T-cell (primary cell): ENCODE data around the gene RAB26. TPM values are rescaled to one million over a fixed set of nuclear protein-coding genes. Genes with fewer than 3 reads are reported as not detected.

Experiments used
- ATAC-seq, 4 experiments: fragments of 200-7000 bp in 3 of 4; fragments of 150-1000 bp in 1 of 4; cut with Tn5 transposase; replicated peaks in 1 of 4; 1 replicate in 3 of 4; 2 replicates in 1 of 4; pipeline ENCODE4 v1.10.0; 2021; ENCODE audit warnings: moderate library complexity in 3 of 4, mild to moderate bottlenecking in 2 of 4, moderate number of reproducible peaks in 1 of 4
- CTCF ChIA-PET, 2 donors: fragments of 300-600 bp; sonication (Branson Sonifier 250); formaldehyde crosslinking; loops; one replicate each; lab custom pipeline; 2022; ENCODE audit warnings: antibody characterized with exemption in 2 of 2; lab: Charles Lee
- POLR2A ChIA-PET, 2 donors: fragments of 300-600 bp; sonication (Branson Sonifier 250); formaldehyde crosslinking; loops; one replicate each; lab custom pipeline; 2022; ENCODE audit warnings: antibody characterized with exemption in 2 of 2; lab: Charles Lee
- DNase-seq, 35 experiments: peaks; one replicate each; pipeline versions ENCODE4 v3.0.0 to v3.0.0-alpha.2; 2013 to 2023
- H3K27ac ChIP-seq: one replicate; pipeline ENCODE4 v1.5.1; 2013; ENCODE audit warnings: low read length
- H3K27me3 ChIP-seq, 2 experiments: replicated peaks in 1 of 2; 1 replicate in 1 of 2; 2 replicates in 1 of 2; pipeline versions ENCODE4 v1.6.1 to v1.7.0; 2013; ENCODE audit warnings: low read length in 1 of 2, mixed read lengths in 1 of 2; ENCODE audit not compliant: control insufficient read depth in 2 of 2, insufficient read depth in 2 of 2; ENCODE audit errors: extremely low read depth in 1 of 2
- H3K36me3 ChIP-seq, 2 donors: 1 replicate in 1 of 2; 2 replicates in 1 of 2; pipeline versions ENCODE4 v1.6.1 to v1.7.0; 2013; ENCODE audit warnings: low read length in 1 of 2; ENCODE audit not compliant: control insufficient read depth in 2 of 2, insufficient read depth in 1 of 2; ENCODE audit errors: extremely low read depth in 1 of 2
- H3K4me1 ChIP-seq, 2 experiments: 1 replicate in 1 of 2; 2 replicates in 1 of 2; pipeline versions ENCODE4 v1.6.1 to v1.7.0; 2013; ENCODE audit warnings: low read length in 2 of 2, mixed read lengths in 1 of 2; ENCODE audit not compliant: insufficient read depth in 2 of 2, control insufficient read depth in 1 of 2; ENCODE audit errors: extremely low read depth in 1 of 2
- H3K4me3 ChIP-seq, 2 donors: 1 replicate in 1 of 2; 2 replicates in 1 of 2; pipeline versions ENCODE4 v1.5.1 to v1.7.0; 2013; ENCODE audit warnings: mild to moderate bottlenecking in 2 of 2, low read length in 1 of 2, moderate library complexity in 1 of 2; ENCODE audit not compliant: control insufficient read depth in 1 of 2; ENCODE audit errors: extremely low read depth in 1 of 2
- H3K9me3 ChIP-seq: 2 replicates; pipeline ENCODE4 v1.7.0; 2013
- H3K27ac Mint-ChIP-seq, 2 donors: one replicate each; pipeline ENCODE4 v1.8.0; 2020 to 2021; ENCODE audit warnings: mild to moderate bottlenecking in 2 of 2, mixed read lengths in 2 of 2
- H3K27me3 Mint-ChIP-seq, 2 donors: one replicate each; pipeline ENCODE4 v1.8.0; 2021 to 2022; ENCODE audit warnings: mixed read lengths in 2 of 2
- H3K36me3 Mint-ChIP-seq: one replicate; pipeline ENCODE4 v1.8.0; 2021; ENCODE audit warnings: mixed read lengths
- H3K4me1 Mint-ChIP-seq, 3 donors: one replicate each; pipeline ENCODE4 v1.8.0; 2020 to 2022; ENCODE audit warnings: mixed read lengths in 3 of 3, mild to moderate bottlenecking in 1 of 3
- H3K4me3 Mint-ChIP-seq, 3 donors: one replicate each; pipeline ENCODE4 v1.8.0; 2020 to 2022; ENCODE audit warnings: mild to moderate bottlenecking in 3 of 3, mixed read lengths in 3 of 3, moderate library complexity in 3 of 3
- H3K9me3 Mint-ChIP-seq, 3 donors: one replicate each; pipeline ENCODE4 v1.8.0; 2020 to 2022; ENCODE audit warnings: mixed read lengths in 3 of 3
- WGBS: methylation state at CpG from one replicate; pipeline ENCODE4 v1.1.5; 2013; ENCODE audit warnings: missing lambda C conversion rate; ENCODE audit not compliant: insufficient coverage; 5-methylcytosine and 5-hydroxymethylcytosine counted together
- total RNA-seq, 35 experiments: library from RNA in 6 of 35; stranded (reverse) in 6 of 35; fragments of 120-200 nt in 1 of 35; gene quantifications; one replicate each; pipeline versions ENCODE4 v1.2.1 to v1.2.4 and lab custom pipeline; 2013 to 2026

RAB26 gene
- total RNA-seq, 5 donors from 2014 or later (not counting 1 experiment from before 2014, with no cell fraction given) = 0.19 to 0.66 TPM; not detected in 3

GRCh38 chr16:2157480-2158261 is 9.2 kb downstream of the RAB26 start:
- ChIA-PET POLR2A (no interaction called here), CTCF (no interaction called here)
- Mint-ChIP-seq H3K27ac (peak overlapping the region in 1 of 2 donors; percentile 6), H3K36me3 (peaks cover 2% of the 10 kb centered on the region), H3K27me3 (no peaks in the 10 kb centered on the region), H3K4me3 (peak overlapping the region; percentile 79 to 96 (median 94)), H3K4me1 (peaks cover 42 to 53% (median 43%) of the 10 kb centered on the region in 3 donors), H3K9me3 (no peaks in the 10 kb centered on the region)
- DNase-seq (no peak), ATAC-seq (no peak)
- 97% methylated on average over 19 of the region's 27 CpGs for WGBS
- Histone ChIP-seq H3K4me1 (peaks cover 14 to 73% of the 10 kb centered on the region in 2 experiments), H3K27me3 (peaks cover 0 to 6% of the 10 kb centered on the region in 2 experiments), H3K36me3 (peaks cover 2 to 4% of the 10 kb centered on the region in 2 donors), H3K27ac (no peak overlapping the region), H3K9me3 (no peaks in the 10 kb centered on the region), H3K4me3 (no peak overlapping the region)

- peaks cover 9 to 70% of the 10 kb centered on the region in 2 experiments for H3K4me1 ChIP-seq
- 93% methylated on average over 14 of the region's 15 CpGs for WGBS
- CTCF ChIA-PET = no interaction called here
- Mint-ChIP-seq H3K9me3 (no peaks in the 10 kb centered on the region), H3K27me3 (no peaks in the 10 kb centered on the region), H3K4me3 (peak overlapping the region in 1 of 3 donors; percentile 79), H3K36me3 (peaks cover 2% of the 10 kb centered on the region), H3K4me1 (peaks cover 40 to 49% (median 41%) of the 10 kb centered on the region in 3 donors), H3K27ac (no peak overlapping the region)
- no peaks in the 10 kb centered on the region for H3K9me3 ChIP-seq
- no peak overlapping the region for H3K27ac ChIP-seq
- POLR2A ChIA-PET = no interaction called here
- no peak for DNase-seq
- H3K4me3 ChIP-seq = no peak overlapping the region
- ATAC-seq = no peak
- peaks cover 4% of the 10 kb centered on the region in 2 donors for H3K36me3 ChIP-seq
- H3K27me3 ChIP-seq = peaks cover 0 to under 1% of the 10 kb centered on the region in 2 experiments
Measured at GRCh38 chr16:2158262-2158638, 9.8 kb downstream of the RAB26 start.

DNA sequence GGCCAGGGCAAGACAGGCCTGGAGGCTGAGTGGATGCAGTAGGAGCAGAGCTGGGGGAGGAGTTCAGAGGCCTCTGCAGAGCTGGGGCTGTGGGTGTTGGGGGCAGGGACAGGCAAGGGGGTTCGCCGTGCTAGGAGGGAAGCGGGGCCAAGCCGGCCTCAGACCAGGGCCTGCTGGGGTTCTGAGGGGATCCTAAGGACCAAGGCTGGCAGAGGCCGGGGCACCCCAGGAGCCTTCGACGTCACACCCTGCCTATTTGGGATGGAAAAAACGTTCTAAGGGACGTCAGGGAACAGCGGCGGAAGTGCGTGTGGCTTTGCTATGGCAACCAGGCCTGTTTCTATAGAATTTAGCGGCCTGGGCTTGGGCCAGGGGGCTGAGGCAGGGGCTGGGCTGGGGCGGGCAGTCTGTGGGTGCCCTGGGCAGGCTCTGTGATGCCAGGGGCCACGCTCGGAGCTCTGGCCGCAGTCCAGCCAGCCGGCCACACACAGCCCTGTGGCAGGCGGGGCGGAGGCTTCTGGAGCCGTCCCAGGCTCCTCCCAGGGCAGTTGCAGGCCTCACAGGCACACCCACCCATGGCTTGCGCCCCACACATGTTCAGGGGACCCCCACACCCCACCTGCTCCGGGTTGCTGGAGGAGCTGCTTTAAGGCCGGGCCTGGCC is 10.9 kb downstream of the RAB26 start:
- ATAC-seq = no peak
- Histone ChIP-seq H3K4me1 (peaks cover 4 to 60% of the 10 kb centered on the region in 2 experiments), H3K36me3 (peaks cover 4% of the 10 kb centered on the region in 2 donors), H3K27ac (no peak overlapping the region), H3K27me3 (no peaks in the 10 kb centered on the region), H3K9me3 (no peaks in the 10 kb centered on the region), H3K4me3 (no peak overlapping the region)
- no peak for DNase-seq
- Mint-ChIP-seq H3K27ac (no peak overlapping the region), H3K4me1 (peaks cover 30 to 39% (median 31%) of the 10 kb centered on the region in 3 donors), H3K9me3 (no peaks in the 10 kb centered on the region), H3K4me3 (no peak overlapping the region), H3K36me3 (no peaks in the 10 kb centered on the region), H3K27me3 (no peaks in the 10 kb centered on the region)
- ChIA-PET POLR2A (no interaction called here), CTCF (interaction anchor here in 1 of 2 donors (0.6 kb wide), 1 partner anchor 14 kb away, joined by 8 read pairs; no protein-coding TSS in a partner anchor)
- 94% methylated on average over 18 of the region's 24 CpGs for WGBS

- CTCF ChIA-PET = no interaction called here
- H3K27me3 ChIP-seq = no peaks in the 10 kb centered on the region
- Mint-ChIP-seq H3K4me3 (no peak overlapping the region), H3K4me1 (peaks cover 22 to 27% (median 24%) of the 10 kb centered on the region in 3 donors), H3K27ac (no peak overlapping the region), H3K9me3 (no peaks in the 10 kb centered on the region), H3K36me3 (peaks cover under 1% of the 10 kb centered on the region), H3K27me3 (no peaks in the 10 kb centered on the region)
- H3K4me3 ChIP-seq = no peak overlapping the region
- peaks cover 4 to 50% of the 10 kb centered on the region in 2 experiments for H3K4me1 ChIP-seq
- H3K36me3 ChIP-seq = peaks cover 4 to 8% of the 10 kb centered on the region in 2 donors
- no peak overlapping the region for H3K27ac ChIP-seq
- no peak for ATAC-seq
- POLR2A ChIA-PET = no interaction called here
- WGBS = 95% methylated on average over 11 of the region's 20 CpGs
- no peak for DNase-seq
- no peaks in the 10 kb centered on the region for H3K9me3 ChIP-seq
Measured at GRCh38 chr16:2160915-2161551, 12.6 kb downstream of the RAB26 start.

DNA sequence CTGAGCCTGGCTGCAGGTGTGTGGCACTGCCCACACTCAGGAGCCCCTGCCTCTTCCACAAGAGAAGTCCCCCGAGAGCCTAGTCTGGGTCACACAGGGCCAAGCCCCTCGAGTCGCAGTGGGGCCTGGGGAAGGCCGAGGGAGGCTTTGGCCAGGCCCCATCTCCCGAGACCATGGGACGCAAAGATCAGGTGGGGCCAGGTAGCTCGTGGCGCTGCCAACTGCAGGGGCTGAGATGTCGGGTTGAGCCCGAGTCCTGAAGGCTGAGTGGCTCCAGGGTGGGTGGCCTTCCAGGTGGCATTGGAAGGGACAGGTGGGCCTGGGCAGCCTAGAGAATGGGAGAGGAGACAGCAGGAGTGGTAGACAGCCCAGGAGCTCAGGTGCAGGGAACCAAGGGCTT is 13.5 kb downstream of the RAB26 start:
- H3K27me3 Mint-ChIP-seq = no peaks in the 10 kb centered on the region
- Histone ChIP-seq H3K4me3 (no peak overlapping the region), H3K27me3 (no peaks in the 10 kb centered on the region), H3K27ac (no peak overlapping the region), H3K4me1 (peaks cover 0 to 41% of the 10 kb centered on the region in 2 experiments), H3K36me3 (peaks cover 4 to 11% of the 10 kb centered on the region in 2 donors), H3K9me3 (no peaks in the 10 kb centered on the region)
- 95% methylated on average over 10 of the region's 10 CpGs for WGBS
- ATAC-seq (no peak), DNase-seq (no peak)
- no peaks in the 10 kb centered on the region for H3K9me3 Mint-ChIP-seq
- peaks cover 3% of the 10 kb centered on the region for H3K36me3 Mint-ChIP-seq
- H3K27ac Mint-ChIP-seq = no peak overlapping the region
- peaks cover 13 to 18% (median 16%) of the 10 kb centered on the region in 3 donors for H3K4me1 Mint-ChIP-seq
- H3K4me3 Mint-ChIP-seq = no peak overlapping the region
- ChIA-PET CTCF (no interaction called here), POLR2A (no interaction called here)

DNA sequence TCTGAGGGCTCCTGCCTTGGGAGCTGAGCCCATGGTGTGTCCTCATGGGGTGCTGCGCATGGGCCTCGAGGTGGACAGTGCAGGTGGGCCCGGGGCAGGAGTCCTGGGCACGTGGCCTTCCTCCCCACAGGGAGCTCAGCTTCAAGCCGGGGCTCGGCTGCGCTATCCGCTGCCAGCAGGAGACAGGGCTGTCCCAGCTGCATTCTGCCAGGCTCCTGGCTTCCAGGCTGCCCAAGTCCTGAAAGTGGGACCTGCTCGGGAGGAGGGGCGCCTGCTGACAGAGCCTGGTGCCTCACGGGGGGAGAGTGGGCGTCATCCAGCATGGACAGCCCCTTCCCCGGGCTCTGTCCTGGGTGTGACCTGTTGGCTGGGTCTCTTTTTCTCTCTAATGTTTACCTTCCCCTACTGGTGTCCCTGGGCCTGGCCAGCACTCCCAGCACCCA is 14.3 kb downstream of the RAB26 start:
- no peaks in the 10 kb centered on the region for H3K27me3 ChIP-seq
- no peaks in the 10 kb centered on the region for H3K9me3 ChIP-seq
- H3K27me3 Mint-ChIP-seq = no peaks in the 10 kb centered on the region
- 99% methylated on average over 13 of the region's 13 CpGs for WGBS
- DNase-seq = no peak
- no peak overlapping the region for H3K27ac ChIP-seq
- peaks cover 5 to 10% (median 8%) of the 10 kb centered on the region in 3 donors for H3K4me1 Mint-ChIP-seq
- H3K36me3 Mint-ChIP-seq = peaks cover 3% of the 10 kb centered on the region
- ChIA-PET POLR2A (no interaction called here), CTCF (no interaction called here)
- no peak for ATAC-seq
- H3K36me3 ChIP-seq = peaks cover 7 to 14% of the 10 kb centered on the region in 2 donors
- H3K4me1 ChIP-seq = peaks cover 0 to 33% of the 10 kb centered on the region in 2 experiments
- no peak overlapping the region for H3K27ac Mint-ChIP-seq
- H3K9me3 Mint-ChIP-seq = no peaks in the 10 kb centered on the region
- H3K4me3 ChIP-seq = no peak overlapping the region
- H3K4me3 Mint-ChIP-seq = no peak overlapping the region
